Mucosa of descending colon (tissue), 3 donors: ENCODE data around the gene ZNF217. TPM values are rescaled to one million over a fixed set of nuclear protein-coding genes. Genes with fewer than 3 reads are reported as not detected.
"Not testable (repeated sequence)": the region's sequence is repeated elsewhere in the genome, so short reads cannot be mapped to it uniquely, and the experiment has no call there.

Source experiments
- ATAC-seq: fragments of 200-7000 bp; cut with Tn5 transposase; one replicate; pipeline ENCODE4 v1.9.1; 2020; ENCODE audit warnings: mild to moderate bottlenecking, moderate library complexity
- DNase-seq, 3 donors: peaks; one replicate each; pipeline ENCODE4 v3.0.0-alpha.2; 2020
- H3K36me3 ChIP-seq: fragments of 200-600 bp; one replicate; pipeline ENCODE4 v1.8.0; 2021; ENCODE audit warnings: low read depth, mild to moderate bottlenecking
- H3K4me1 ChIP-seq: fragments of 200-600 bp; one replicate; pipeline ENCODE4 v1.8.0; 2021; ENCODE audit warnings: low read depth, mild to moderate bottlenecking
- H3K4me3 ChIP-seq: fragments of 200-600 bp; one replicate; pipeline ENCODE4 v1.8.0; 2021; ENCODE audit warnings: mild to moderate bottlenecking
- H3K9me3 ChIP-seq: fragments of 200-600 bp; one replicate; pipeline ENCODE4 v1.8.0; 2021; ENCODE audit warnings: mild to moderate bottlenecking
- CTCF ChIP-seq: fragments of 200-600 bp; IDR thresholded peaks from one replicate; pipeline ENCODE4 v1.8.0; 2022; ENCODE audit warnings: antibody characterized with exemption, mild to moderate bottlenecking
- intact Hi-C, 2 donors: fragments of 100-400 bp; cut with DNase I in 1 of 2; cut with micrococcal nuclease in 1 of 2; formaldehyde crosslinking; loops; one replicate each; pipeline versions ENCODE4 v1.11.0 to v1.11.1; 2022; cut with DNase I, micrococcal nuclease
- total RNA-seq, 3 donors: library from RNA; stranded (reverse); fragmentation: NEBNext Ultra II Directional in 2 of 3; extraction: Animal tissue kit (Norgen Biotek cat#: 25700) in 2 of 3; gene quantifications; one replicate each; pipeline versions ENCODE4 v1.2.1 to v1.2.4, GENCODE V29; 2021 to 2023
- donor health status: DM: no; HTN: no; CAD: no; lungs with moderate emphysema.
- donor health status: DM: no; HTN: no; CAD: no.
- donor health status: DM: no; HTN: yes; CAD: no.

The ZNF217 gene
- total RNA-seq, 3 donors from 2014 or later = 38.9 to 79.8 (median 78.2) TPM

GRCh38 chr20:53561505-53561904, 32.1 kb downstream of the ZNF217 start:
- Histone ChIP-seq H3K4me3 (no peak overlapping the region), H3K9me3 (no peaks in the 10 kb centered on the region), H3K36me3 (no peaks in the 10 kb centered on the region), H3K4me1 (no peaks in the 10 kb centered on the region)
- no peak for DNase-seq
- TF ChIP-seq CTCF = no peak
- ATAC-seq = no peak
- intact Hi-C loops = no loop called here

GRCh38 chr20:53559816-53560215, 33.8 kb downstream of the ZNF217 start:
- intact Hi-C loops = no loop called here
- ATAC-seq = no peak
- TF ChIP-seq CTCF = no peak

GRCh38 chr20:53557130-53557529, 36.5 kb downstream of the ZNF217 start:
- ATAC-seq (no peak), DNase-seq (no peak)
- Histone ChIP-seq H3K4me3 (no peak overlapping the region), H3K9me3 (no peaks in the 10 kb centered on the region), H3K4me1 (no peaks in the 10 kb centered on the region), H3K36me3 (no peaks in the 10 kb centered on the region)
- no peak for TF ChIP-seq CTCF
- intact Hi-C loops = no loop called here

More at GRCh38 chr20:53559816-53560215, 33.8 kb downstream of the ZNF217 start:
- Histone ChIP-seq H3K4me1 (no peaks in the 10 kb centered on the region), H3K9me3 (no peaks in the 10 kb centered on the region), H3K4me3 (no peak overlapping the region), H3K36me3 (no peaks in the 10 kb centered on the region)
- DNase-seq = no peak

- DNase-seq (no peak), ATAC-seq (no peak)
- no peak for TF ChIP-seq CTCF
- Histone ChIP-seq H3K4me1 (no peaks in the 10 kb centered on the region), H3K36me3 (no peaks in the 10 kb centered on the region), H3K9me3 (no peaks in the 10 kb centered on the region), H3K4me3 (no peak overlapping the region)
- intact Hi-C loops = no loop called here
Measured at GRCh38 chr20:53556267-53556897, 37.3 kb downstream of the ZNF217 start.

GRCh38 chr20:53555816-53556215, 37.8 kb downstream of the ZNF217 start:
- no peak for TF ChIP-seq CTCF
- Histone ChIP-seq H3K4me1 (no peaks in the 10 kb centered on the region), H3K36me3 (no peaks in the 10 kb centered on the region), H3K9me3 (no peaks in the 10 kb centered on the region), H3K4me3 (no peak overlapping the region)
- intact Hi-C loops = no loop called here
- no peak for DNase-seq
- ATAC-seq = no peak

GRCh38 chr20:53555081-53555480, 38.6 kb downstream of the ZNF217 start:
- Histone ChIP-seq H3K4me1 (no peaks in the 10 kb centered on the region), H3K9me3 (no peaks in the 10 kb centered on the region), H3K4me3 (no peak overlapping the region), H3K36me3 (no peaks in the 10 kb centered on the region)
- intact Hi-C loops = no loop called here
- DNase-seq (no peak), ATAC-seq (no peak)
- TF ChIP-seq CTCF = no peak

GRCh38 chr20:53552572-53552893, 41.1 kb downstream of the ZNF217 start:
- ATAC-seq, H3K4me1 ChIP-seq, H3K4me3 ChIP-seq, H3K36me3 ChIP-seq, DNase-seq, intact Hi-C loops, H3K9me3 ChIP-seq: not testable (repeated sequence)

GRCh38 chr20:53551719-53552571, 41.7 kb downstream of the ZNF217 start:
- H3K9me3 ChIP-seq, H3K36me3 ChIP-seq, DNase-seq, H3K4me1 ChIP-seq, intact Hi-C loops, H3K4me3 ChIP-seq, ATAC-seq: not testable (repeated sequence)
